Esophagus muscularis mucosa (tissue), 3 donors: Measurements from ENCODE around the gene KDM4E.

ENCODE experiments used
- POLR2A ChIP-seq: fragments of 450-650 bp; IDR thresholded peaks from one replicate; pipeline ENCODE4 v1.6.1; 2017; ENCODE audit warnings: antibody characterized with exemption, moderate library complexity, mild to moderate bottlenecking, low read depth
- TF ChIP-seq, protein P1 (sequence below), 3 experiments: fragments of 200-600 bp in 2 of 3; fragments of 450-650 bp in 1 of 3; sonication (generic) in 2 of 3; IDR thresholded peaks; one replicate each; pipeline ENCODE4 v1.5.1; 2017 to 2019; ENCODE audit warnings: antibody characterized with exemption in 3 of 3, mild to moderate bottlenecking in 2 of 3, moderate library complexity in 1 of 3

DNA sequence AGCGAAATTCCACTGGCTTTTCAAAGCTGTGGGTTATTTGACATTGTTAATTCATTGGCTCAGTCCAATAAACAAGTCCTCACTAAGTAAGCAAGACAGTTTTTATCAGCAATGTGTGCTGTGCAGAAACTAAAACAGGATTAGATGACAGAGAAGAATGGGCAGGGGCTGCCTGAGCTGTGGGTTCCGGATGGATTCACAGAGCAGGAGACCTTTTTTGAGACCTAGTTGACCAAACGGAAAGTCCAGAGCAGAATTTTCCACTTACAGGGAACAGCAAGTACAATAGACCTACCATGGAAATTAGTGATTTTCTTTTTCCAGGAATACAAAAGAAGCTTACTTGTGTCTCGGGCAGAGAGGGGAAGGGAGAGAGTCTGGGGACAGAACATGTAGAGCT lies 19.0 kb downstream of the KDM4E start:
- TF ChIP-seq, protein P1, sequence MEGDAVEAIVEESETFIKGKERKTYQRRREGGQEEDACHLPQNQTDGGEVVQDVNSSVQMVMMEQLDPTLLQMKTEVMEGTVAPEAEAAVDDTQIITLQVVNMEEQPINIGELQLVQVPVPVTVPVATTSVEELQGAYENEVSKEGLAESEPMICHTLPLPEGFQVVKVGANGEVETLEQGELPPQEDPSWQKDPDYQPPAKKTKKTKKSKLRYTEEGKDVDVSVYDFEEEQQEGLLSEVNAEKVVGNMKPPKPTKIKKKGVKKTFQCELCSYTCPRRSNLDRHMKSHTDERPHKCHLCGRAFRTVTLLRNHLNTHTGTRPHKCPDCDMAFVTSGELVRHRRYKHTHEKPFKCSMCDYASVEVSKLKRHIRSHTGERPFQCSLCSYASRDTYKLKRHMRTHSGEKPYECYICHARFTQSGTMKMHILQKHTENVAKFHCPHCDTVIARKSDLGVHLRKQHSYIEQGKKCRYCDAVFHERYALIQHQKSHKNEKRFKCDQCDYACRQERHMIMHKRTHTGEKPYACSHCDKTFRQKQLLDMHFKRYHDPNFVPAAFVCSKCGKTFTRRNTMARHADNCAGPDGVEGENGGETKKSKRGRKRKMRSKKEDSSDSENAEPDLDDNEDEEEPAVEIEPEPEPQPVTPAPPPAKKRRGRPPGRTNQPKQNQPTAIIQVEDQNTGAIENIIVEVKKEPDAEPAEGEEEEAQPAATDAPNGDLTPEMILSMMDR (IDR thresholded peaks at IDR 0.05), result no peak
- no peak for TF ChIP-seq POLR2A
